Measurements from ENCODE around the gene BCL2.

BCL2 gene

DNA sequence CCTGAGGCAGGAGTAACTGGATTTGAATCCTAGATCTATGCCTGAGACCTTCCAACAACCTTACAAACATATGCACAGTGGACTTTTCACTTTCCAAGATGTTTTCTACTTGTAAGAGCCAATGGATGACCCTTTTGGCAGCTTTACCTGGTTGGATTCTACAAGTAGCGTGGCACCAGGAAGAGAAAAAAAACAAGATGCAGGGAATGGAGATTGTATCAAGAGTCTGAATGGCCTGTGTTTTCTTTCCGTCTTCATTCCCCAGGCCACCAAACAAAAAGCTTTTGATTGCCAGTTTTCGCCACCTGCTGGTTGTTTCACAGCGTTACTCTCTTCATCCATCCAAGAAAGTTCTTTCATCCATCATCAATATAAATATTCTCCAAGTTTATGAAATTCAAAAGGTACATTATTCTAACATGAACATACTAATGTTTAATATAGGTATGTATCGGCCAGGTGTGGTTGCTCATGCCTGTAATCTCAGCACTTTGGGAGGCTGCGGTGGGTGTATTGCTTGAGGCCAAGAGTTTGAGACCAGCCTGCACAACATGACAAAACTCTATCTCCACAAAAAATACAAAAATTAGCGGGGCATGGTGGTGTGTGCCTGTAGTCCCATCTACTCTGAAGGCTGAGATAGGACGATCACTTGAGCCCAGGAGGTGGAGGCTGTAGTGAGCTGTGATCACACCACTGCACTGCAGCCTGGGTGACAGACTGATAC, 3.5 kb upstream of the BCL2 start:
- FAIRE-seq (peak; percentile 54), DNase-seq (ENCODE audit: insufficient read length) (no peak)
- TF ChIP-seq POLR2A (IDR thresholded peaks at IDR 0.05; ENCODE audit: low read depth, low read length) (no peak), TAF1 (IDR thresholded peaks at IDR 0.05; ENCODE audit: borderline replicate concordance, low read depth, low read length) (no peak)

DNA sequence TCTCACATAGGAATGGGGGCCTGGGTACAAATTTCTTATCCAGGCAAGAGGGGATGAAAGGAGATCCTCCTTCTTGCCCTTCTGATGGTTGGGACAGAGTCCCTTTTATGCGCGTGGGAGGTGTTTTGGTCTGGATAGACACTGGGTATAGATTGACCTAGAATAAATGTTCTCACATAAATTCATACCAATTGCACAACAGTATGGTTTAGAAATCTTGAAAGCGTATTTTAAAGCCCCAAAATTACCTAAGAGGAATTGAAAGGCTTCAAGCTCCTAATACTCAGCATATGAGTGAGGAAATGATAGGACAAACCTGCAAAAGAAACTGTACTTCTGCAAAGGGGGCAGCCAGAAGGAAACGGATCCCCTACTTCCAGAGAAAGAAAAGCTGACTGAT, 2.6 kb upstream of the BCL2 start:
- DNase-seq (ENCODE audit: insufficient read length) (no peak), FAIRE-seq (no peak)
- TF ChIP-seq TAF1 (IDR thresholded peaks at IDR 0.05; ENCODE audit: borderline replicate concordance, low read depth, low read length) (no peak), POLR2AphosphoS5 (IDR thresholded peaks at IDR 0.05; ENCODE audit: low read depth, low read length) (no peak), POLR2A (IDR thresholded peaks at IDR 0.05; ENCODE audit: low read depth, low read length) (no peak)

GRCh38 chr18:63321291-63321690, 1.7 kb upstream of the BCL2 start:
- DNase-seq (ENCODE audit: insufficient read length) (no peak), FAIRE-seq (no peak)
- TF ChIP-seq TAF1 (IDR thresholded peaks at IDR 0.05; ENCODE audit: borderline replicate concordance, low read depth, low read length) = no peak
- TF ChIP-seq POLR2A (IDR thresholded peaks at IDR 0.05; ENCODE audit: low read depth, low read length) = no peak
- no peak for TF ChIP-seq POLR2AphosphoS5 (IDR thresholded peaks at IDR 0.05; ENCODE audit: low read depth, low read length)

DNA sequence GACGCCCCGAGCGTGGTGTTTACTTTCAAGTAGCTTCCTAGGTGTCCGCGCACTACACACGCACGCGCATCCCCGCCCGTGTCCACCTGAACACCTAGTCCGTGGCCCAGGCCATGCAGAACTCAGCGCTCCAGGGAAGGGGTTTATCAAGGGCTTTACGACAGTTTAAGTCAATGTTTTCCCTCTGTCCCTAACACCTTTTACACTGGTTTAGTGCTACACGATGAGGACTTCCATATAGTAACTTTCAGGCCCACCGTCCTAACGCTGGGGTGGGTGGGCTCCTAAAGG, 1.4 kb upstream of the BCL2 start:
- DNase-seq (ENCODE audit: insufficient read length) = no peak
- TF ChIP-seq TAF1 (IDR thresholded peaks at IDR 0.05; ENCODE audit: borderline replicate concordance, low read depth, low read length) = no peak
- no peak for TF ChIP-seq POLR2A (IDR thresholded peaks at IDR 0.05; ENCODE audit: low read depth, low read length)
- no peak for TF ChIP-seq POLR2AphosphoS5 (IDR thresholded peaks at IDR 0.05; ENCODE audit: low read depth, low read length)
- peak; percentile 62 for FAIRE-seq

DNA sequence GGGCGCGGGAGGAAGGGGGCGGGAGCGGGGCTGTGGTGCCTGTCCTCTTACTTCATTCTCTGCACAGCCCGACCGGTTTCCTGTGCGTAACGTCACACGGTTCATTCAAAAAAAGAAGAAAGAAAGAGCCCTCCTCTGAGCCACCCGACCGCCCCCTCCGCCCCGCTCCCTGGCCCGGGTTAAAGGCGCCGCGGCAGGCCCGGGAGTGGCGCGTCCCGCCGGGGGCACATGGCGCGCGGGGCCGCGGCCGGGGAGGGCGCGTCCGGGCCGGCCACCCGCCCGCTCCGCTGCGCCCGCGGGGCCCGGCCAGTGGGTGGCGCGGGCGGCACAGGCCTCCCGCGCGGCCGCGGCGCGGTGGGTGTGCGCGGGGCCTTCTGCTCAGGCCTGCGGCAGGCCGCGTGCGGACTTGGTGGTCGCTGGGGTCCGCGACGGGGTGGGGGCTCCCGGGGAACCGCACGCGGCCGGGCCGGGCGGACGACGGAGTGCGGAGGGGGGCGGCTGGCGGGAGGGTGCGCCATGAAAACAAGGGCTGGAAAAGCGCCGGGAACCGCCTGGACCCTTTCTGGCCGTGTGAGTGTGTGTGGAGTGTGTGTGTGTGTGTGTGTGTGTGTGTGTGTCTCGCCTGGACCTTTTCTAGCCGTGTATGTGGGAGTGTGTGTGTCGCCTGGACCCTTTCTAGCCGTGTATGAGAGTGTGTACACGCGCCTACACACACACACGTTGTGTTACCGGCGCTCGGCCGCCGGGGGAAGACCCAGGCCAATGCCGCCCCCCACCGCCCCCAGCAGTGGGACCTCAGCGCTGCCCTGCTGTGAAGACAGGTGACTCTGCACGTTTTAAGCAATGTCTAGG, 780 bp upstream of the BCL2 start:
- TF ChIP-seq POLR2AphosphoS5 (IDR thresholded peaks at IDR 0.05; ENCODE audit: low read depth, low read length) (0 out of 2 replicates have a peak, but pooled peaks have one; percentile 43), POLR2A (IDR thresholded peaks at IDR 0.05; ENCODE audit: low read depth, low read length) (peak; percentile 66; the same call in 1 of the 2 replicates), TAF1 (IDR thresholded peaks at IDR 0.05; ENCODE audit: borderline replicate concordance, low read depth, low read length) (no peak)
- peak; percentile 74 for FAIRE-seq
- peak; percentile 66 for DNase-seq (ENCODE audit: insufficient read length)

- FAIRE-seq = peak; percentile 48
- no peak for DNase-seq (ENCODE audit: insufficient read length)
- no peak for TF ChIP-seq POLR2AphosphoS5 (IDR thresholded peaks at IDR 0.05; ENCODE audit: low read depth, low read length)
- no peak for TF ChIP-seq POLR2A (IDR thresholded peaks at IDR 0.05; ENCODE audit: low read depth, low read length)
- TF ChIP-seq TAF1 (IDR thresholded peaks at IDR 0.05; ENCODE audit: borderline replicate concordance, low read depth, low read length) = no peak
These were observed 633 bp downstream of the BCL2 start for GRCh38 chr18:63318889-63319382.

- peak; percentile 89 for TF ChIP-seq POLR2AphosphoS5 (IDR thresholded peaks at IDR 0.05; ENCODE audit: low read depth, low read length)
- 0 out of 2 replicates have a peak, but pooled peaks have one; percentile 26 for TF ChIP-seq TAF1 (IDR thresholded peaks at IDR 0.05; ENCODE audit: borderline replicate concordance, low read depth, low read length)
- TF ChIP-seq POLR2A (IDR thresholded peaks at IDR 0.05; ENCODE audit: low read depth, low read length) = peak; percentile 82
- DNase-seq (ENCODE audit: insufficient read length) (peak; percentile 58), FAIRE-seq (peak; percentile 98)
These were observed 1.3 kb downstream of the BCL2 start for GRCh38 chr18:63317982-63318888.

DNA sequence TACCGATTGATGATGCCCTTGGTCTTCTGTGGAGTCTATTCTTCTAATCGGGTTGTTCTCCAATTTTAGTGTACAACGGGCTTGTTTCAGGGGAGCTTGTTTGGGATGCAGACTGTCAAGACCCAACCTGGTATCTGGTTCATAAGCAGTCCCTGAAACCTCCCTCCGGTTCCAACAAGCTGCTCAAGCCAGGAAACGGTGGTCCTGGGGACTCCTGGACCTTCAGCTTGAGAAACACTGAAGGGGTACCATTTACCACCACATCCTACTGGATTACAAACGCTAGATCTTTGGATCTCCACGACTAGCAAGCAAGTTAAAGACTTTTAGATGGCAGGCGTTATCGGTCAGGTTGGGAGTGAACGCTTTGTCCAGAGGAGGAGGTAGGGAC, 2.0 kb downstream of the BCL2 start:
- no peak for DNase-seq (ENCODE audit: insufficient read length)
- no peak for FAIRE-seq
- TF ChIP-seq POLR2A (IDR thresholded peaks at IDR 0.05; ENCODE audit: low read depth, low read length) = no peak
- TF ChIP-seq TAF1 (IDR thresholded peaks at IDR 0.05; ENCODE audit: borderline replicate concordance, low read depth, low read length) = no peak
- TF ChIP-seq POLR2AphosphoS5 (IDR thresholded peaks at IDR 0.05; ENCODE audit: low read depth, low read length) = no peak

DNA sequence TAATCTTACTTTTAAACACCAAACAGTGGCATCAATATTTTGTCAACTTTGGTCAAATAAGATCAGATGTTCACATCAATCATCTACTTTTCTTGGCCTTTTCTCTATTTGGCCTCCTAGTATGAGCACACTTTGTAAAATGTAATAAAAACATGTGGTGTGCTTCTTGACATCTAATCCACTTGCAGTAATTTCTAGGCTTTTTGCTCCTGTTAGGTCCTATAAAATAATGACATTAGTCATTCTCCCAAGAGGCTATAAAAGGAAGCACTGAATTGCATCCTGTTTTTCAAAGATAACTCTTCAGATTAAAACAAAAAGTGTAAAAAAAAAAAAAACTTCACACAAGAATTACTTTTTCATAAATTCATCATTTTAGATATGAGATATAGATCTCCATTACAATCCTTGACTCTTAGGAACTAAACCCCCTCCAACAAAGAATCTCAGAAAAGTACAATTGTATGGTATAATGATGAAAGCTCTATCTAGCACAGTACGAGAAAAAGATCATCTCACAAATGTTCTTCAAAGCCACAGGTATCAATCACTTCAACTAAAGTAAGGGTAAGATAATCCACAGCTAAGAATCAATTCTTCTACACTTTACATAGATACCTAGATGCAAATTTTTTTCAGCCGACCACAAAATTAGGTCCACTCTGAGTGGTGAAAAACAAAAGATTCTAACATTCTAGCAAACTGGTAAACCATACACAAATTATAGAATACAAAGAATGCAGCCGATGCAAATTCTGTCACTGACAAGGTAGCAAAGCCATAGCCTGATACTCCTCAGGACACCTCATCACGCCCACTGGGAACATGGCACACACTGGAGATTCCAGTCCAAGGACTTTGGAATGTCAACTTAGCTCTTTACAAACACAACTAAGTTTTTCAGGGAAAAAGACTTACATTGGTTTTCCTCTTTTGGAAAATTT, 2.7 kb downstream of the BCL2 start:
- TF ChIP-seq TAF1 (IDR thresholded peaks at IDR 0.05; ENCODE audit: borderline replicate concordance, low read depth, low read length) = no peak
- 0 out of 2 replicates have a peak, but pooled peaks have one; percentile 19 for TF ChIP-seq POLR2A (IDR thresholded peaks at IDR 0.05; ENCODE audit: low read depth, low read length)
- no peak for FAIRE-seq
- DNase-seq (ENCODE audit: insufficient read length) = no peak

DNA sequence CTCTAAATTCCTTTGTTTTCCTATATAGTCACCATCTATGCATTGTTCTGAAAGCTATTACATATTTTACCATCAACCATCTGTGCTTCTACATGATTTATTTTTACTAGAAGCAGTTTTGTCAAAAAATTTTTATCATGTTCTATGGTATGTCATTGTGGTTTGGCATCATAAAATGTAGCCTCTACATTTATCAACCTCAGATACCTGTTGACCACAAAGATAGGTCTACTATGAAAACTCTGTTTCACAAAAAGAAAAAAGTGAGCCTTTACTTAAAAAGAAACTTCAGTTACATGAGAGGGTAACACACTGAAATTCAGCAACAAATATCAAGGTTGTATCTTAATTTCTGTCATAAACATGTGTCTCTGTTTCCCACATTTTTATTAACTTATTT, 3.7 kb downstream of the BCL2 start:
- no peak for FAIRE-seq
- no peak for TF ChIP-seq TAF1 (IDR thresholded peaks at IDR 0.05; ENCODE audit: borderline replicate concordance, low read depth, low read length)
- TF ChIP-seq POLR2AphosphoS5 (IDR thresholded peaks at IDR 0.05; ENCODE audit: low read depth, low read length) = no peak
- no peak for TF ChIP-seq POLR2A (IDR thresholded peaks at IDR 0.05; ENCODE audit: low read depth, low read length)
- DNase-seq (ENCODE audit: insufficient read length) = no peak

All from GM12892 (cell line).